Astrocyte (in vitro differentiated cells and primary cell): ENCODE results near the gene RABEP1.

Source experiments
- CTCF ChIP-seq: IDR thresholded peaks from 2 replicates; pipeline ENCODE4 v1.5.1; 2011; ENCODE audit warnings: low read depth, mild to moderate bottlenecking, inconsistent platforms, low read length, moderate library complexity; ENCODE audit not compliant: insufficient read depth
- EZH2 ChIP-seq: IDR thresholded peaks from 2 replicates; pipeline ENCODE4 v1.6.1; 2012; ENCODE audit warnings: mild to moderate bottlenecking, low read length, inconsistent platforms; ENCODE audit not compliant: insufficient read depth

DNA sequence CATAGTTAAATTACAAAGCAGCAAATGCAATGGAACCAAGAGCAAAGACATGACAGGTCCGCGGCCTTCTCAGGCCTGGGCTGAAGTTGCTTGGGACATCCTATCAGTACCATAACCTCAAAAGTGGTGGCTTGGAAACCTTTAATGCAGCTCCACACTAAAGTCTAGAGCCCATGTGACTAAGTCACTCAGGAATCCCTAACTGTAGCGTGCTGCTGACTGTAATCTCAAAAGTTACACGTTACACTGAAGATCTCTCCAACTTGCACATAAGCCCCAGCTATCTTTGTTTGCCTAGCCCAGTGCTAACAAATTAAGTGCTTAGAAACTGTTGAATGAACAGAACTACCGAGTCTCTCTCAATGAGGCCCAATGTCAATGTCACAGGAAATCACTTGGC, 109.6 kb downstream of the RABEP1 start:
- TF ChIP-seq CTCF = no peak
- no peak for TF ChIP-seq EZH2
